Measurements from ENCODE around the gene SPATA31C1.
"Not testable (repeated sequence)": the region's sequence is repeated elsewhere in the genome, so short reads cannot be mapped to it uniquely, and the experiment has no call there.

The SPATA31C1 gene

GRCh38 chr9:87917662-87918061 lies at the start of gene SPATA31C1:
SPATA31C1 (plus strand) TSS chr9:87917962.
- H3K4me1 ChIP-seq (ENCODE audit: low read length); H3K4me3 ChIP-seq (ENCODE audit: low read length); DNase-seq; H3F3A ChIP-seq (ENCODE audit: insufficient read depth, low read length); H2AFZ ChIP-seq (ENCODE audit: low read length); H3K9me3 ChIP-seq (replicated peaks; ENCODE audit: insufficient read depth, low read length); H3K27ac ChIP-seq (ENCODE audit: low read length); H4K20me1 ChIP-seq (ENCODE audit: insufficient read depth, low read length); H3K9ac ChIP-seq (ENCODE audit: low read length); H3K36me3 ChIP-seq (replicated peaks; ENCODE audit: insufficient read depth, low read length); H3K27me3 ChIP-seq (replicated peaks; ENCODE audit: insufficient read depth, low read length); H3K9me2 ChIP-seq (replicated peaks; ENCODE audit: insufficient read depth, low read length); H3K79me2 ChIP-seq (ENCODE audit: low read length); H3K4me2 ChIP-seq (ENCODE audit: low read depth, low read length): not testable (repeated sequence)

- no peaks in the 10 kb centered on the region for H3K9me3 ChIP-seq (replicated peaks; ENCODE audit: insufficient read depth, low read length)
- DNase-seq: no peak
- H3K9me2 ChIP-seq (replicated peaks; ENCODE audit: insufficient read depth, low read length): no peaks in the 10 kb centered on the region
- no peak overlapping the region for H2AFZ ChIP-seq (ENCODE audit: low read length)
- H4K20me1 ChIP-seq (ENCODE audit: insufficient read depth, low read length): no peaks in the 10 kb centered on the region
- H3K27ac ChIP-seq (ENCODE audit: low read length): no peak overlapping the region
- H3K36me3 ChIP-seq (replicated peaks; ENCODE audit: insufficient read depth, low read length): no peaks in the 10 kb centered on the region
- H3K27me3 ChIP-seq (replicated peaks; ENCODE audit: insufficient read depth, low read length): no peaks in the 10 kb centered on the region
- no peaks in the 10 kb centered on the region for H3F3A ChIP-seq (ENCODE audit: insufficient read depth, low read length)
- TF ChIP-seq EZH2phosphoT487 (IDR thresholded peaks at IDR 0.05; ENCODE audit: low read length): no peak
- TF ChIP-seq EZH2 (optimal IDR thresholded peaks at IDR 0.05; ENCODE audit: low read depth, low read length): no peak
- no peak for TF ChIP-seq CTCF (IDR thresholded peaks at IDR 0.05; ENCODE audit: low read length)
- H3K4me1 ChIP-seq (ENCODE audit: low read length): no peaks in the 10 kb centered on the region
- no peak overlapping the region for H3K4me2 ChIP-seq (ENCODE audit: low read depth, low read length)
- no peak overlapping the region for H3K9ac ChIP-seq (ENCODE audit: low read length)
- H3K4me3 ChIP-seq (ENCODE audit: low read length): no peak overlapping the region
- H3K79me2 ChIP-seq (ENCODE audit: low read length): no peaks in the 10 kb centered on the region
Observed at GRCh38 chr9:87868175-87868574, 49.6 kb upstream of the SPATA31C1 start.

GRCh38 chr9:87868635-87869034 lies 49.1 kb upstream of the SPATA31C1 start:
- H3K9me3 ChIP-seq (replicated peaks; ENCODE audit: insufficient read depth, low read length): no peaks in the 10 kb centered on the region

GRCh38 chr9:87869082-87869481 lies 48.7 kb upstream of the SPATA31C1 start:
- no peaks in the 10 kb centered on the region for H4K20me1 ChIP-seq (ENCODE audit: insufficient read depth, low read length)
- no peak overlapping the region for H3K4me3 ChIP-seq (ENCODE audit: low read length)
- H3K27me3 ChIP-seq (replicated peaks; ENCODE audit: insufficient read depth, low read length): no peaks in the 10 kb centered on the region
- H3K79me2 ChIP-seq (ENCODE audit: low read length): no peaks in the 10 kb centered on the region
- H3K4me1 ChIP-seq (ENCODE audit: low read length): no peaks in the 10 kb centered on the region
- TF ChIP-seq EZH2phosphoT487 (IDR thresholded peaks at IDR 0.05; ENCODE audit: low read length) (no peak), CTCF (IDR thresholded peaks at IDR 0.05; ENCODE audit: low read length) (no peak), EZH2 (optimal IDR thresholded peaks at IDR 0.05; ENCODE audit: low read depth, low read length) (no peak)
- H3K27ac ChIP-seq (ENCODE audit: low read length): no peak overlapping the region
- no peaks in the 10 kb centered on the region for H3F3A ChIP-seq (ENCODE audit: insufficient read depth, low read length)
- no peak overlapping the region for H3K4me2 ChIP-seq (ENCODE audit: low read depth, low read length)
- no peaks in the 10 kb centered on the region for H3K9me2 ChIP-seq (replicated peaks; ENCODE audit: insufficient read depth, low read length)
- no peaks in the 10 kb centered on the region for H3K36me3 ChIP-seq (replicated peaks; ENCODE audit: insufficient read depth, low read length)
- no peak overlapping the region for H3K9ac ChIP-seq (ENCODE audit: low read length)
- no peak overlapping the region for H2AFZ ChIP-seq (ENCODE audit: low read length)
- no peak for DNase-seq
- no peaks in the 10 kb centered on the region for H3K9me3 ChIP-seq (replicated peaks; ENCODE audit: insufficient read depth, low read length)

More at GRCh38 chr9:87868635-87869034, 49.1 kb upstream of the SPATA31C1 start:
- Histone ChIP-seq H3K36me3 (replicated peaks; ENCODE audit: insufficient read depth, low read length) (no peaks in the 10 kb centered on the region), H3K9ac (ENCODE audit: low read length) (no peak overlapping the region), H3K9me2 (replicated peaks; ENCODE audit: insufficient read depth, low read length) (no peaks in the 10 kb centered on the region), H2AFZ (ENCODE audit: low read length) (no peak overlapping the region), H3K4me2 (ENCODE audit: low read depth, low read length) (no peak overlapping the region), H3F3A (ENCODE audit: insufficient read depth, low read length) (no peaks in the 10 kb centered on the region), H3K4me3 (ENCODE audit: low read length) (no peak overlapping the region), H3K27ac (ENCODE audit: low read length) (no peak overlapping the region), H4K20me1 (ENCODE audit: insufficient read depth, low read length) (no peaks in the 10 kb centered on the region), H3K4me1 (ENCODE audit: low read length) (no peaks in the 10 kb centered on the region), H3K27me3 (replicated peaks; ENCODE audit: insufficient read depth, low read length) (no peaks in the 10 kb centered on the region), H3K79me2 (ENCODE audit: low read length) (no peaks in the 10 kb centered on the region)
- TF ChIP-seq EZH2 (optimal IDR thresholded peaks at IDR 0.05; ENCODE audit: low read depth, low read length): no peak
- no peak for TF ChIP-seq CTCF (IDR thresholded peaks at IDR 0.05; ENCODE audit: low read length)
- TF ChIP-seq EZH2phosphoT487 (IDR thresholded peaks at IDR 0.05; ENCODE audit: low read length): no peak
- DNase-seq: no peak

All from MM.1S (cell line).